ENCODE results near the gene SEMA4B.

SEMA4B gene

GRCh38 chr15:90194655-90195054, 6.5 kb upstream of the SEMA4B start:
- no peaks in the 10 kb centered on the region for H3K79me2 ChIP-seq (ENCODE audit: control insufficient read depth, insufficient read depth, low read length, unreplicated experiment)
- no peak overlapping the region for H2AFZ ChIP-seq (ENCODE audit: low read length, unreplicated experiment)
- H3K27me3 ChIP-seq (ENCODE audit: insufficient read depth, low read length) = no peaks in the 10 kb centered on the region
- peaks cover 16% of the 10 kb centered on the region for H3K4me1 ChIP-seq (ENCODE audit: control insufficient read depth, insufficient read depth, low read length, unreplicated experiment)
- no peak overlapping the region for H3K27ac ChIP-seq (ENCODE audit: low read depth, low read length)
- H3K4me3 ChIP-seq (ENCODE audit: low read depth, low read length) = no peak overlapping the region
- no peaks in the 10 kb centered on the region for H3K36me3 ChIP-seq (ENCODE audit: insufficient read depth, low read length)

- Histone ChIP-seq H3K4me1 (ENCODE audit: control insufficient read depth, insufficient read depth, low read length, unreplicated experiment) (peaks cover 36% of the 10 kb centered on the region), H3K27me3 (ENCODE audit: insufficient read depth, low read length) (no peaks in the 10 kb centered on the region), H3K79me2 (ENCODE audit: control insufficient read depth, insufficient read depth, low read length, unreplicated experiment) (peaks cover 21% of the 10 kb centered on the region), H3K27ac (ENCODE audit: low read depth, low read length) (no peak overlapping the region), H3K36me3 (ENCODE audit: insufficient read depth, low read length) (no peaks in the 10 kb centered on the region), H3K4me3 (ENCODE audit: low read depth, low read length) (peak overlapping the region; percentile 88), H2AFZ (ENCODE audit: low read length, unreplicated experiment) (peak overlapping the region; percentile 58)
Observed at GRCh38 chr15:90200534-90201129, 498 bp upstream of the SEMA4B start.

- no peak overlapping the region for H3K27ac ChIP-seq (ENCODE audit: low read depth, low read length)
- H2AFZ ChIP-seq (ENCODE audit: low read length, unreplicated experiment) = no peak overlapping the region
- no peaks in the 10 kb centered on the region for H3K27me3 ChIP-seq (ENCODE audit: insufficient read depth, low read length)
- H3K4me1 ChIP-seq (ENCODE audit: control insufficient read depth, insufficient read depth, low read length, unreplicated experiment) = peaks cover 36% of the 10 kb centered on the region
- H3K79me2 ChIP-seq (ENCODE audit: control insufficient read depth, insufficient read depth, low read length, unreplicated experiment) = peaks cover 21% of the 10 kb centered on the region
- peak overlapping the region; percentile 88 for H3K4me3 ChIP-seq (ENCODE audit: low read depth, low read length)
- H3K36me3 ChIP-seq (ENCODE audit: insufficient read depth, low read length) = no peaks in the 10 kb centered on the region
Observed at GRCh38 chr15:90201944-90202375, 830 bp downstream of the SEMA4B start.

GRCh38 chr15:90202929-90203328, 1.8 kb downstream of the SEMA4B start:
- Histone ChIP-seq H3K4me3 (ENCODE audit: low read depth, low read length) (peak overlapping the region; percentile 88), H3K27ac (ENCODE audit: low read depth, low read length) (no peak overlapping the region), H2AFZ (ENCODE audit: low read length, unreplicated experiment) (no peak overlapping the region), H3K4me1 (ENCODE audit: control insufficient read depth, insufficient read depth, low read length, unreplicated experiment) (peaks cover 36% of the 10 kb centered on the region), H3K27me3 (ENCODE audit: insufficient read depth, low read length) (no peaks in the 10 kb centered on the region), H3K79me2 (ENCODE audit: control insufficient read depth, insufficient read depth, low read length, unreplicated experiment) (peaks cover 21% of the 10 kb centered on the region), H3K36me3 (ENCODE audit: insufficient read depth, low read length) (no peaks in the 10 kb centered on the region)

GRCh38 chr15:90203473-90203872, 2.3 kb downstream of the SEMA4B start:
- no peaks in the 10 kb centered on the region for H3K36me3 ChIP-seq (ENCODE audit: insufficient read depth, low read length)
- no peak overlapping the region for H3K4me3 ChIP-seq (ENCODE audit: low read depth, low read length)
- H3K27ac ChIP-seq (ENCODE audit: low read depth, low read length) = no peak overlapping the region

GRCh38 chr15:90203922-90204321, 2.8 kb downstream of the SEMA4B start:
- no peak overlapping the region for H3K27ac ChIP-seq (ENCODE audit: low read depth, low read length)
- H3K27me3 ChIP-seq (ENCODE audit: insufficient read depth, low read length) = no peaks in the 10 kb centered on the region
- no peaks in the 10 kb centered on the region for H3K36me3 ChIP-seq (ENCODE audit: insufficient read depth, low read length)
- peaks cover 21% of the 10 kb centered on the region for H3K79me2 ChIP-seq (ENCODE audit: control insufficient read depth, insufficient read depth, low read length, unreplicated experiment)
- no peak overlapping the region for H2AFZ ChIP-seq (ENCODE audit: low read length, unreplicated experiment)
- peaks cover 29% of the 10 kb centered on the region for H3K4me1 ChIP-seq (ENCODE audit: control insufficient read depth, insufficient read depth, low read length, unreplicated experiment)
- no peak overlapping the region for H3K4me3 ChIP-seq (ENCODE audit: low read depth, low read length)

More at GRCh38 chr15:90203473-90203872, 2.3 kb downstream of the SEMA4B start:
- H3K79me2 ChIP-seq (ENCODE audit: control insufficient read depth, insufficient read depth, low read length, unreplicated experiment) = peaks cover 21% of the 10 kb centered on the region
- peaks cover 30% of the 10 kb centered on the region for H3K4me1 ChIP-seq (ENCODE audit: control insufficient read depth, insufficient read depth, low read length, unreplicated experiment)
- no peak overlapping the region for H2AFZ ChIP-seq (ENCODE audit: low read length, unreplicated experiment)
- H3K27me3 ChIP-seq (ENCODE audit: insufficient read depth, low read length) = no peaks in the 10 kb centered on the region

GRCh38 chr15:90205050-90205848, 4.1 kb downstream of the SEMA4B start:
- Histone ChIP-seq H3K4me3 (ENCODE audit: low read depth, low read length) (no peak overlapping the region), H2AFZ (ENCODE audit: low read length, unreplicated experiment) (no peak overlapping the region), H3K27ac (ENCODE audit: low read depth, low read length) (no peak overlapping the region), H3K4me1 (ENCODE audit: control insufficient read depth, insufficient read depth, low read length, unreplicated experiment) (peaks cover 29% of the 10 kb centered on the region), H3K27me3 (ENCODE audit: insufficient read depth, low read length) (no peaks in the 10 kb centered on the region), H3K79me2 (ENCODE audit: control insufficient read depth, insufficient read depth, low read length, unreplicated experiment) (peaks cover 21% of the 10 kb centered on the region), H3K36me3 (ENCODE audit: insufficient read depth, low read length) (no peaks in the 10 kb centered on the region)

GRCh38 chr15:90205886-90206285, 4.8 kb downstream of the SEMA4B start:
- Histone ChIP-seq H3K4me1 (ENCODE audit: control insufficient read depth, insufficient read depth, low read length, unreplicated experiment) (peaks cover 26% of the 10 kb centered on the region), H2AFZ (ENCODE audit: low read length, unreplicated experiment) (no peak overlapping the region), H3K36me3 (ENCODE audit: insufficient read depth, low read length) (no peaks in the 10 kb centered on the region), H3K4me3 (ENCODE audit: low read depth, low read length) (no peak overlapping the region), H3K27me3 (ENCODE audit: insufficient read depth, low read length) (no peaks in the 10 kb centered on the region), H3K79me2 (ENCODE audit: control insufficient read depth, insufficient read depth, low read length, unreplicated experiment) (peaks cover 21% of the 10 kb centered on the region), H3K27ac (ENCODE audit: low read depth, low read length) (no peak overlapping the region)

GRCh38 chr15:90207252-90207651, 6.1 kb downstream of the SEMA4B start:
- Histone ChIP-seq H2AFZ (ENCODE audit: low read length, unreplicated experiment) (no peak overlapping the region), H3K27ac (ENCODE audit: low read depth, low read length) (no peak overlapping the region), H3K36me3 (ENCODE audit: insufficient read depth, low read length) (no peaks in the 10 kb centered on the region), H3K4me1 (ENCODE audit: control insufficient read depth, insufficient read depth, low read length, unreplicated experiment) (peaks cover 37% of the 10 kb centered on the region), H3K4me3 (ENCODE audit: low read depth, low read length) (no peak overlapping the region), H3K79me2 (ENCODE audit: control insufficient read depth, insufficient read depth, low read length, unreplicated experiment) (peaks cover 21% of the 10 kb centered on the region), H3K27me3 (ENCODE audit: insufficient read depth, low read length) (no peaks in the 10 kb centered on the region)

GRCh38 chr15:90208356-90208755, 7.2 kb downstream of the SEMA4B start:
- Histone ChIP-seq H3K27me3 (ENCODE audit: insufficient read depth, low read length) (no peaks in the 10 kb centered on the region), H3K27ac (ENCODE audit: low read depth, low read length) (no peak overlapping the region), H3K79me2 (ENCODE audit: control insufficient read depth, insufficient read depth, low read length, unreplicated experiment) (peaks cover 11% of the 10 kb centered on the region), H3K36me3 (ENCODE audit: insufficient read depth, low read length) (no peaks in the 10 kb centered on the region), H2AFZ (ENCODE audit: low read length, unreplicated experiment) (no peak overlapping the region), H3K4me3 (ENCODE audit: low read depth, low read length) (no peak overlapping the region), H3K4me1 (ENCODE audit: control insufficient read depth, insufficient read depth, low read length, unreplicated experiment) (peaks cover 28% of the 10 kb centered on the region)

GRCh38 chr15:90209591-90209990, 8.5 kb downstream of the SEMA4B start:
- Histone ChIP-seq H3K79me2 (ENCODE audit: control insufficient read depth, insufficient read depth, low read length, unreplicated experiment) (peaks cover 7% of the 10 kb centered on the region), H2AFZ (ENCODE audit: low read length, unreplicated experiment) (no peak overlapping the region), H3K4me1 (ENCODE audit: control insufficient read depth, insufficient read depth, low read length, unreplicated experiment) (peaks cover 17% of the 10 kb centered on the region), H3K27me3 (ENCODE audit: insufficient read depth, low read length) (no peaks in the 10 kb centered on the region), H3K4me3 (ENCODE audit: low read depth, low read length) (no peak overlapping the region), H3K27ac (ENCODE audit: low read depth, low read length) (no peak overlapping the region), H3K36me3 (ENCODE audit: insufficient read depth, low read length) (no peaks in the 10 kb centered on the region)

Measured in ACC112 (cell line).